Choroid plexus epithelial cell (primary cell): Measurements from ENCODE around the gene REXO1.

Experiments used
- DNase-seq: peaks from one replicate; pipeline ENCODE4 v3.0.0-alpha.2; 2010; ENCODE audit warnings: low read depth
- H3K4me3 ChIP-seq: 2 replicates; pipeline ENCODE4 v1.5.1; 2011; ENCODE audit warnings: low read depth, mild to moderate bottlenecking, control low read depth, low read length, moderate library complexity
- TF ChIP-seq, protein P1 (sequence below): conservative IDR thresholded peaks from 2 replicates; pipeline ENCODE4 v1.5.1; 2011; ENCODE audit warnings: low read depth, mild to moderate bottlenecking, control low read depth, inconsistent platforms, low read length, moderate library complexity

REXO1 gene

DNA sequence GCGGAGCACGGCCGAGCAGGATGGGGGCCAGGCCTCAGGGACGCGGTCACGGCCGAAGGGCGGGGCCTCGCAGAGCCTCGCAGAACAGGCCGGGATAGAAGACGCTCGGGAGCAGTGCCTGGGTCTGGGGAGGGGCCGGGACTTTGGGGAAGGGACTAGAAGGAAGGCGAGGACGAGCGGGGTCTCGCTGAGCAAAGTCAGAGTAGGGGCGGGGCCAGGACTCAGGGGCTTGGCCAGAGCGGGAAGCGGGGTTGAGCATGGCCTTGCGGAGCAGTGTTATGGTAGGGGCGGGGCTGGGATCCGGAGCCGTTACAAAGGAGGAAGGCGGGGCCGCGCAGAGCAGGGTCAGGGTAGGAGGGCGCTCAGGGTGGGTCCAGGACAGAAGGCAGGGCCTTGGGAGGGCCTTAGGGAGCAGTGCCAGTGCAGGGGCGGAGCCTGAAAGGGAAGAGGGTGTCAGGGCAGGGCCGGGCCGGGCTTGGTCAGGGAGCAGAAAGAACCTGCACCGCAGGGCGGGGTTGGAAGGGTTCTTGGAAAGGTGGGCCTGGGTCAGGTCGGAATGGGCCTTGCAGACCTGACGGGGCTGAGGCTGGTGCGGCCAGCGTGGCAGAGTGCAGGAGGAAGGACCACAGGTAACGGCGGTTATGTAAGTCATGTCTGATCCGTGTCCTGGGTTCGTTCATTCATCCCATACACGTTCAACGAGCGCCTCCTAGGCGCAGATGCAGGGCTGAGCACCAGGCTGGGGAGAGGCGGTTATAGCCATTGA is 35.7 kb downstream of the REXO1 start:
- TF ChIP-seq, protein P1, sequence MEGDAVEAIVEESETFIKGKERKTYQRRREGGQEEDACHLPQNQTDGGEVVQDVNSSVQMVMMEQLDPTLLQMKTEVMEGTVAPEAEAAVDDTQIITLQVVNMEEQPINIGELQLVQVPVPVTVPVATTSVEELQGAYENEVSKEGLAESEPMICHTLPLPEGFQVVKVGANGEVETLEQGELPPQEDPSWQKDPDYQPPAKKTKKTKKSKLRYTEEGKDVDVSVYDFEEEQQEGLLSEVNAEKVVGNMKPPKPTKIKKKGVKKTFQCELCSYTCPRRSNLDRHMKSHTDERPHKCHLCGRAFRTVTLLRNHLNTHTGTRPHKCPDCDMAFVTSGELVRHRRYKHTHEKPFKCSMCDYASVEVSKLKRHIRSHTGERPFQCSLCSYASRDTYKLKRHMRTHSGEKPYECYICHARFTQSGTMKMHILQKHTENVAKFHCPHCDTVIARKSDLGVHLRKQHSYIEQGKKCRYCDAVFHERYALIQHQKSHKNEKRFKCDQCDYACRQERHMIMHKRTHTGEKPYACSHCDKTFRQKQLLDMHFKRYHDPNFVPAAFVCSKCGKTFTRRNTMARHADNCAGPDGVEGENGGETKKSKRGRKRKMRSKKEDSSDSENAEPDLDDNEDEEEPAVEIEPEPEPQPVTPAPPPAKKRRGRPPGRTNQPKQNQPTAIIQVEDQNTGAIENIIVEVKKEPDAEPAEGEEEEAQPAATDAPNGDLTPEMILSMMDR, result peak; percentile 72
- peak overlapping the region; percentile 64 for H3K4me3 ChIP-seq
- peak; percentile 84 for DNase-seq

DNA sequence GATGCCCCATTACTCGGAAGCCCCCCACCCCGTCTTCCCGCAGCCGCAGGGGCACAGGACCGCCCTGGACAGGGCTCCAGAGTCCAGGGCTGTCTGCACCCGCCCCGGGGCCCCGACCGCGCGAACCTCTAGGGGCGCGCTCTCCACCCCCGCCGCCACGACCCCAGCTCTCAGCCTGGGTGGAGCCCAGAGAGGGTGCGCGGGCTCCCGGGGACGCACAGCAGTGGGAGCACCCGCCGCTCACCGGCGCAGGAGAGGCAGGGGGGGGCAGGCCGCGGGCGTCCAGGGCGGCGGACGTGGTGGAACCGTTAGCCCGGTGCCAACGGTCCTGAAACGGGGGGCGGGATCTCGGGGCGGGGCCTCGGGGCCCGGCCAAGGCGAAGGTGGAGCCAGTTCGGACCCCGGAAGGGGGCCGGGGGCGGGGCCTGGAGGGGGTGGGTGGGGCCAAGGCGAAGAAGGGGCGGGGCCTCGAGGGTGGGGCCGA is 36.3 kb downstream of the REXO1 start, which contains the start of gene ATP8B3:
Gene ATP8B3, minus strand, starts transcription at position 335 of the 484 bp plus-strand sequence. CDS start 540 bp downstream, outside the sequence.
- TF ChIP-seq, protein P1, result no peak
- DNase-seq, result no peak
- peak within 1 kb of the TSS; percentile 64 for H3K4me3 ChIP-seq

DNA sequence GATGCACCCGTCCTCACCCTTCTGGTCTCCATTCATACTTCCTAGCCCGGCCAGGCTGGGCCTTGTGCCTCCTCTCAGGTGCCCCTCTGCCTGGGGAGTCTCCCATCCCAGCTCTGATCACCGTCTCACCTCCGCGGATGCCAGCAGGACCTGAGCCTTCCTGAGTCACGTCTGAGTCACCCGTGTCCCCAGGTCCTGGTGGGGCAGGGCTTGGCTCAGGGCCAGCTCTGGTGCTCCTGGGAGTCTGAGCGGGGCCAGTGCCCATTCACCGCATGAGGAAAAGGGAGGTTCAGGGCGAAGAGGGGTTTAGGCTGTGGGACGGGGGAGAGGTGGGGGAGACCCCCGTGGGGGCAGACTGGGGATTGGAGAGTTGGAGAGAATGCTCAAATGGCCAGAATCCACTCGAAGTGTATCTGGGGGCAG is 36.8 kb downstream of the REXO1 start:
- DNase-seq, result peak; percentile 11
- TF ChIP-seq, protein P1, result no peak
- peak overlapping the region; percentile 64 for H3K4me3 ChIP-seq

DNA sequence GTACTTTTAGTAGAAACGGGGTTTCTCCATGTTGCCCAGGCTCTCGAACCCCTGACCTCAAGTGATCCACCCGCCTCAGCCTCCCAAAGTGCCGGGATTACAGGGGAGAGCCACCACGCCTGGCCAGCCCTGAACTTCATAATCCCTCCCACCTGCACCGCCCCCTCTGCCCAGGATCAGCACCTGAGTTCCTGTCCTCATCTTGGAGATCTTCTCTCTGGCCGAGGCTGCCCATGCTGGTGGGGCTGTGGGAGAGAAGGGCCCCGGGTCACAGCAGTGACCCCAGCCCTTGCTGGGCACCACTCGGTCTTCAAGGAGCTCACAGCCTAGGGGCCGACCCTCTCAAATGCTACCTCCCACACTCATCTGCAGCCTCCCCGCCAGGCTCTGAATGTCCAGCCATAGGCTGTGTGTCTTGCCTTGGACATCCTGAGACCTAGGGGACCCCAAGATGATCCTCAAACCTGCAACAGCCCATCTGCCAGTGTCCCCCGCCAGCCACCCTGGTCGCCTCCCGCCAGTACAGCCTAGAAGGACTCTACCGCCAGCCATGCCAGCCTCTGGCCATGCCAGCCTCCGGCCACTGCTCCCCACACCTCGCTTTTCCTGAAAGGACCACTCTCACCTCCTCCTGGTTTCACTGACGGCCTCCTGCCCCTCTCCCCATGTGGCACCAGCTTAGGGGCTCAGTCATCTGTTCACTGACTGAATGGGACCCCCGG is 37.7 kb downstream of the REXO1 start:
- DNase-seq, result no peak

DNA sequence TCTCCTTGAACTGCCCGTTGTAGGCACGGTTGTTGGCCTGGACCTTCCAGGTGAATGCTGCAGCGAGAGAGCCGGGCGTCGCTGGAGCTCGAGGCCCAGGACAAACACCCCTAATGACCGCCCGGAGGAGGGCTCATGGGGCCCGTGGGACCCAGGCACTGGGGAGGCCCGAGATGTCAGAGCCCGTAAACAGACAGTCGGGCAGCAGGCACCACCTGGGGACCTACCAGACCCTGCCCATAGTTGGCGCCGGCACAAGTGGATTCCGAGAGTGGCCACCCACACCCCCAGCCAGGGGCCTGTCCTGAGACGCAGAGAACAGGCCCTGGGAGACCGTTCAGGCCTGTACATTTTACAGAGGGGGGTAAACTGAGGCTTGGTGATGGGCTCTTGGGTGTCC is 38.6 kb downstream of the REXO1 start:
- TF ChIP-seq, protein P1, result no peak
- H3K4me3 ChIP-seq, result no peak overlapping the region
- no peak for DNase-seq

More for the DNA sequence above, 37.7 kb downstream of the REXO1 start:
- no peak overlapping the region for H3K4me3 ChIP-seq
- TF ChIP-seq, protein P1, result no peak

DNA sequence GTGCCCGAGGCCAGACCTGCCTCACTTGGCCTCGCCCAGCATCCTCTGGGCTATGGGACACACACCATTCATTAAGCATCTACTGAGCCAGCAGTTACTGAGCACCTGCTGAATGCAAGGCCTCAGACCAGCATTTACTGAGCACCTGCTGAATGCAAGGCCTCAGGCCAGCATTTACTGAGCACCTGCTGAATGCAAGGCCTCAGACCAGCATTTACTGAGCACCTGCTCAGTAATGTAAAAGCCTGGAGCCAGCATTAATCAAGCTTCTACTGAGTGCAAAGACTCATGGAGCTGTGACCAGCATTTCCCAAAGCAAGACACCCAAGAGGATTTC is 39.9 kb downstream of the REXO1 start:
- H3K4me3 ChIP-seq, result no peak overlapping the region
- TF ChIP-seq, protein P1, result no peak
- no peak for DNase-seq
